ENCODE results near the gene ECI1.

ECI1 gene

GRCh38 chr16:2232094-2232990 is 19.0 kb downstream of the ECI1 start:
- DNase-seq: no peak

GRCh38 chr16:2231016-2231931 is 20.1 kb downstream of the ECI1 start:
- no peak for DNase-seq

GRCh38 chr16:2230376-2230775 is 21.0 kb downstream of the ECI1 start:
- no peak for DNase-seq

GRCh38 chr16:2229632-2230250 is 21.6 kb downstream of the ECI1 start:
- no peak for DNase-seq

- DNase-seq: no peak
Observed at GRCh38 chr16:2229091-2229490, 22.3 kb downstream of the ECI1 start.

- no peak for DNase-seq
Observed at GRCh38 chr16:2228161-2228824, 23.1 kb downstream of the ECI1 start.

- no peak for DNase-seq
Observed at GRCh38 chr16:2226918-2227317, 24.5 kb downstream of the ECI1 start.

GRCh38 chr16:2226245-2226793 is 25.1 kb downstream of the ECI1 start:
- no peak for DNase-seq

GRCh38 chr16:2223942-2224486 is 27.4 kb downstream of the ECI1 start:
- no peak for DNase-seq

GRCh38 chr16:2223221-2223941 is 28.0 kb downstream of the ECI1 start, which contains the start of gene E4F1:
TSS of gene E4F1 (plus strand) at chr16:2223591. CDS start at chr16:2223614, 23 bp downstream.
- peak; percentile 99 for DNase-seq

GRCh38 chr16:2216330-2216729 is 35.1 kb downstream of the ECI1 start:
- no peak for DNase-seq

GRCh38 chr16:2214719-2214968 is 36.7 kb downstream of the ECI1 start, which contains the start of gene PGP:
TSS of gene PGP (minus strand) at chr16:2214840. CDS start at chr16:2214777, 63 bp downstream.
- DNase-seq: no peak

- DNase-seq: no peak
Observed at GRCh38 chr16:2213817-2214718, 37.3 kb downstream of the ECI1 start.

- no peak for DNase-seq
Observed at GRCh38 chr16:2212362-2213324, 38.7 kb downstream of the ECI1 start.

GRCh38 chr16:2211923-2212347 is 39.5 kb downstream of the ECI1 start:
- DNase-seq: no peak

GRCh38 chr16:2210386-2211365 is 40.7 kb downstream of the ECI1 start, which contains the start of gene BRICD5:
TSS of gene BRICD5 (minus strand) at chr16:2210863. CDS start at chr16:2210833, 30 bp downstream.
- DNase-seq: no peak

GRCh38 chr16:2210009-2210332 is 41.4 kb downstream of the ECI1 start:
- no peak for DNase-seq
